ENCODE data around the gene RPAIN. TPM values are rescaled to one million over a fixed set of nuclear protein-coding genes. Genes with fewer than 3 reads are reported as not detected.

Gene RPAIN
- total and polyA plus RNA-seq, 2 of the 13 experiments (the other 11 are each of a cell fraction or from before 2014, with no cell fraction given): 42.1 to 58.5 TPM

GRCh38 chr17:5438716-5439445 lies 18.9 kb downstream of the RPAIN start, which contains the start of gene C1QBP (continued):
- 0 out of 2 replicates have a peak, but pooled peaks have one; percentile 26 for TF ChIP-seq FOXK1 (CRISPR knock-in tag; IDR thresholded peaks at IDR 0.05; ENCODE audit: borderline replicate concordance, low read depth)
- TF ChIP-seq GTF2F1 (IDR thresholded peaks at IDR 0.05; ENCODE audit: low read length): no peak
- no peak for TF ChIP-seq ZNF75D (CRISPR knock-in tag; IDR thresholded peaks at IDR 0.05; ENCODE audit: borderline replicate concordance)
- TF ChIP-seq TSC22D2 (CRISPR knock-in tag; IDR thresholded peaks at IDR 0.05; ENCODE audit: borderline replicate concordance): no peak
- peak; percentile 23; the same call in 1 of the 2 replicates for TF ChIP-seq TFAP4 (IDR thresholded peaks at IDR 0.05; ENCODE audit: borderline replicate concordance, low read depth)
- TF ChIP-seq BCL3 (CRISPR knock-in tag; IDR thresholded peaks at IDR 0.05): peak; percentile 92; the same call in 1 of the 2 replicates
- TF ChIP-seq ATF1 (CRISPR knock-in tag; IDR thresholded peaks at IDR 0.05): no peak
- peak; percentile 77; the same call in 1 of the 2 replicates for TF ChIP-seq WIZ (CRISPR knock-in tag; IDR thresholded peaks at IDR 0.05)
- TF ChIP-seq ZNF788 (CRISPR knock-in tag; IDR thresholded peaks at IDR 0.05; ENCODE audit: borderline replicate concordance): peak; percentile 42; the same call in 1 of the 2 replicates
- TF ChIP-seq NCOA5 (CRISPR knock-in tag; IDR thresholded peaks at IDR 0.05): no peak
- TF ChIP-seq SP1 (IDR thresholded peaks at IDR 0.05): no peak
- TF ChIP-seq SP1 (CRISPR knock-in tag; IDR thresholded peaks at IDR 0.05): no peak; the same call in 1 of the 2 replicates
- TF ChIP-seq ZFAT (CRISPR knock-in tag; conservative IDR thresholded peaks at IDR 0.05): no peak; the same call in 1 of the 2 replicates
- no peak for TF ChIP-seq FIP1L1 (IDR thresholded peaks at IDR 0.05; ENCODE audit: borderline replicate concordance, insufficient read depth, low read depth, low read length)
- TF ChIP-seq KMT2A (CRISPR knock-in tag; IDR thresholded peaks at IDR 0.05): peak; percentile 89
- TF ChIP-seq GMEB1 (CRISPR knock-in tag; IDR thresholded peaks at IDR 0.05; ENCODE audit: borderline replicate concordance): peak; percentile 78
- TF ChIP-seq ZNF660 (CRISPR knock-in tag; IDR thresholded peaks at IDR 0.05; ENCODE audit: borderline replicate concordance, low read depth): no peak
- no peak for TF ChIP-seq LCORL (IDR thresholded peaks at IDR 0.05)
- peak; percentile 82 for TF ChIP-seq LCORL (CRISPR knock-in tag; IDR thresholded peaks at IDR 0.05)
- no peak; the same call in none of the 2 replicates for TF ChIP-seq SMAD3 (CRISPR knock-in tag; IDR thresholded peaks at IDR 0.05)
- TF ChIP-seq GABPB1 (CRISPR knock-in tag; IDR thresholded peaks at IDR 0.05): peak; percentile 96
- no peak for TF ChIP-seq ZNF496 (CRISPR knock-in tag; IDR thresholded peaks at IDR 0.05; ENCODE audit: insufficient replicate concordance)
- peak; percentile 42; the same call in 1 of the 2 replicates for TF ChIP-seq STAT6 (CRISPR knock-in tag; IDR thresholded peaks at IDR 0.05; ENCODE audit: borderline replicate concordance)
